Measurements from ENCODE around the gene AGAP2.
"Not testable (repeated sequence)": the region's sequence is repeated elsewhere in the genome, so short reads cannot be mapped to it uniquely, and the experiment has no call there.

Gene AGAP2

DNA sequence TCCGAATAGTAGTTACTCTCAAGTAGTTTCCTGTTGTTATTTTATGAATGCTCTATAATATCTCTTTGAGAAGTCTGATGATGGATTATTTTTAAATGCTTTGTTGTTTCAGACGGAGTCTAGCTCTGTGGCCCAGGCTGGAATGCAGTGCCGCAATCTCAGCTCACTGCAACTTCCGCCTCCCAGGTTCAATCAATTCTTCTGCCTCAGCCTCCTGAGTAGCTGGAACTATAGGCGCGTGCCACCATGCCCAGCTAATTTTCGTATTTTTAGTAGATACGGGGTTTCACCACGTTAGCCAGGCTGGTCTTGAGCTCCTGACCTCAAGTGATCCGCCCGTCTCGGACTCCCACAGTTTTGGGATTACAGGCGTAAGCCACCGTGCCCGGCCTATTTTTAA lies 46.0 kb downstream of the AGAP2 start:
- DNase-seq = no peak

- no peak for DNase-seq
These were observed 49.6 kb downstream of the AGAP2 start for GRCh38 chr12:57688931-57689330.

DNA sequence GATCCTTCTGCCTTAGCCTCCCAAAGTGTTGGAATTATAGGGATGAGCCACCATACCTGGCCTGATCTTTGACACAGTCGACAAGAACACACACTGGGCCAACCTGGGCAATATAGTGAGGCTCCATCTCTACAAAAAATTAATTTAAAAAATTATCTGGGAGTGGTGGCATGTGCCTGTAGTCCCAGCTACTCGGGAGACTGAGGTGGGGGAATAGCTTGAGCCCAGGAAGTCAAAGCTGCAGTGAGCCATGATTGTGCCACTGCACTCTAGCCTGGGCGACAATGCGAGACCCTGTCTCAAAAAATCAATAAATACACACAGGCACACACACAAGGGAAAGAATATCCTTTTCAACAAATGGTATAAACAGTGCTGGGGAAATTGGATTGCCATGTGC lies 50.7 kb downstream of the AGAP2 start:
- DNase-seq = no peak

- DNase-seq = no peak
These were observed 58.8 kb downstream of the AGAP2 start for GRCh38 chr12:57679697-57680096.

- DNase-seq = not testable (repeated sequence)
These were observed 60.6 kb downstream of the AGAP2 start for GRCh38 chr12:57677947-57678346.

DNA sequence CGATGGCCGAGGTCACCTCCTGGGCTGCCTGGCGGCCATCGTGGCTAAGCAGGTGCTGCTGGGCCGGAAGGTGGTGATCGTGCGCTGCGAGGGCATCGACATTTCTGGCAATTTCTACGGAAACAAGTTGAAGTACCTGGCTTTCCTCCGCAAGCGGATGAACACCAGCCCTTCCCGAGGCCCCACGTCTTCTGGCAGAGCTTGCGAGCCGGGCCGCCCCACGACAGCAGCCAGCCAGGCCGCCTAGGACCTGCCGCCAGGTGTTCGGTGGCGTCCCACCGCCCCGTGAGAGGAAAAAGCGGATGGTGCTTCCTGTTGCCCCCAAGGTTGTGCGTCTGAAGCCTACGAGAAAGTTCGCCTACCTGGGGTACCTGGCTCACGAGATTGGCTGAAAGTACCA lies 63.9 kb downstream of the AGAP2 start:
- no peak for DNase-seq

Measured in stimulated activated naive CD4-positive, alpha-beta T cell treated with Interleukin-2 at 50 U/mL for 16 hours (primary cell).